Liver (tissue), 9 donors: ENCODE data around the gene NPAS2. TPM values are rescaled to one million over a fixed set of nuclear protein-coding genes. Genes with fewer than 3 reads are reported as not detected.

Source experiments
- DNase-seq: peaks from one replicate; pipeline ENCODE4 v3.0.0-alpha.2; 2017; ENCODE audit warnings: low spot score
- H3K27ac ChIP-seq, 2 donors: one replicate each; pipeline ENCODE4 v1.7.0; 2013; ENCODE audit warnings: inconsistent platforms in 2 of 2, low read length in 2 of 2, control low read depth in 1 of 2, low read depth in 1 of 2, mild to moderate bottlenecking in 1 of 2
- H3K27me3 ChIP-seq, 4 donors: one replicate each; pipeline versions ENCODE4 v1.6.1 to v1.7.0; 2013; ENCODE audit warnings: low read length in 3 of 4, inconsistent platforms in 1 of 4, mild to moderate bottlenecking in 1 of 4, moderate library complexity in 1 of 4; ENCODE audit not compliant: control insufficient read depth in 4 of 4, insufficient read depth in 4 of 4
- H3K36me3 ChIP-seq, 4 donors: one replicate each; pipeline versions ENCODE4 v1.6.1 to v1.7.0; 2013; ENCODE audit warnings: low read length in 3 of 4, mild to moderate bottlenecking in 3 of 4, low read depth in 1 of 4, moderate library complexity in 1 of 4; ENCODE audit not compliant: control insufficient read depth in 4 of 4, insufficient read depth in 3 of 4
- H3K4me1 ChIP-seq, 4 donors: one replicate each; pipeline versions ENCODE4 v1.6.1 to v1.7.0; 2013; ENCODE audit warnings: low read length in 3 of 4, mild to moderate bottlenecking in 3 of 4, moderate library complexity in 1 of 4; ENCODE audit not compliant: control insufficient read depth in 4 of 4, insufficient read depth in 4 of 4
- H3K4me3 ChIP-seq, 3 donors: one replicate each; pipeline versions ENCODE4 v1.6.1 to v1.7.0; 2013; ENCODE audit warnings: low read length in 3 of 3, control low read depth in 1 of 3, low read depth in 1 of 3, mild to moderate bottlenecking in 1 of 3
- H3K9ac ChIP-seq, 2 donors: one replicate each; pipeline ENCODE4 v1.7.0; 2013; ENCODE audit warnings: low read length in 2 of 2, mild to moderate bottlenecking in 2 of 2, moderate library complexity in 2 of 2, control low read depth in 1 of 2, low read depth in 1 of 2
- H3K9me3 ChIP-seq, 4 donors: one replicate each; pipeline versions ENCODE4 v1.6.1 to v1.7.0; 2013; ENCODE audit warnings: low read length in 3 of 4; ENCODE audit not compliant: control insufficient read depth in 4 of 4
- ATF3 ChIP-seq: IDR thresholded peaks from 2 replicates; pipeline ENCODE4 v1.6.1; 2016; ENCODE audit warnings: antibody characterized with exemption
- CTCF ChIP-seq: fragments of 150-350 bp; IDR thresholded peaks from 2 replicates; pipeline ENCODE4 v1.5.1; 2017; ENCODE audit warnings: improper control_type of control experiment, low read depth, low read length; ENCODE audit not compliant: missing input control
- EGR1 ChIP-seq, 2 donors: IDR thresholded peaks; 2 replicates each; pipeline ENCODE4 v1.6.1; 2016 to 2018; ENCODE audit warnings: antibody characterized with exemption in 2 of 2, low read depth in 2 of 2
- FOXA2 ChIP-seq: IDR thresholded peaks from 2 replicates; pipeline ENCODE4 v1.6.1; 2016; ENCODE audit warnings: antibody characterized with exemption
- GABPA ChIP-seq, 2 donors: IDR thresholded peaks in 1 of 2; conservative IDR thresholded peaks in 1 of 2; 2 replicates each; pipeline ENCODE4 v1.6.1; 2016; ENCODE audit warnings: antibody characterized with exemption in 2 of 2, mild to moderate bottlenecking in 1 of 2, moderate library complexity in 1 of 2
- HNF4A ChIP-seq, 2 donors: conservative IDR thresholded peaks; 2 replicates each; pipeline ENCODE4 v1.6.1; 2016; ENCODE audit warnings: antibody characterized with exemption in 2 of 2, mild to moderate bottlenecking in 2 of 2
- HNF4G ChIP-seq: IDR thresholded peaks from 2 replicates; pipeline ENCODE4 v1.6.1; 2016; ENCODE audit warnings: antibody characterized with exemption
- JUND ChIP-seq, 2 donors: IDR thresholded peaks; 2 replicates each; pipeline ENCODE4 v1.6.1; 2016; ENCODE audit warnings: antibody characterized with exemption in 2 of 2
- NR2F2 ChIP-seq: IDR thresholded peaks from 2 replicates; pipeline ENCODE4 v1.6.1; 2016; ENCODE audit warnings: antibody characterized with exemption
- RAD21 ChIP-seq, 2 donors: IDR thresholded peaks; 2 replicates each; pipeline ENCODE4 v1.6.1; 2016; ENCODE audit warnings: antibody characterized with exemption in 2 of 2, mild to moderate bottlenecking in 2 of 2
- RXRA ChIP-seq, 2 donors: IDR thresholded peaks; 2 replicates each; pipeline ENCODE4 v1.6.1; 2017 to 2018; ENCODE audit warnings: antibody characterized with exemption in 2 of 2, mild to moderate bottlenecking in 1 of 2
- SP1 ChIP-seq: IDR thresholded peaks from 2 replicates; pipeline ENCODE4 v1.6.1; 2018; ENCODE audit warnings: antibody characterized with exemption, mild to moderate bottlenecking
- TAF1 ChIP-seq: conservative IDR thresholded peaks from 2 replicates; pipeline ENCODE4 v1.6.1; 2016; ENCODE audit warnings: antibody characterized with exemption, mild to moderate bottlenecking
- ZBTB33 ChIP-seq: IDR thresholded peaks from 2 replicates; pipeline ENCODE4 v1.6.1; 2016; ENCODE audit warnings: antibody characterized with exemption
- WGBS: extraction: QIAGEN DNeasy Blood & Tissue Kit; methylation state at CpG from one replicate; pipeline ENCODE4 v1.1.7; 2013; 5-methylcytosine and 5-hydroxymethylcytosine counted together
- polyA plus RNA-seq, 2 donors: library from polyadenylated mRNA; stranded (reverse) in 1 of 2; unstranded in 1 of 2; fragments of 200-250 nt in 1 of 2; fragments of >200 nt in 1 of 2; fragmentation: Nextera tagmentation in 1 of 2; extraction: Ambion mirVana in 1 of 2; gene quantifications; one replicate each; pipeline versions ENCODE4 v1.2.1 to v1.2.3, GENCODE V29; 2013 to 2015
- total RNA-seq, 2 donors: library from RNA; depleted of rRNA; stranded (reverse); fragments of >200 nt; gene quantifications; one replicate each; pipeline ENCODE4 v1.2.3, GENCODE V29; 2014
- TF ChIP-seq, protein P1 (sequence below): IDR thresholded peaks from 2 replicates; pipeline ENCODE4 v1.6.1; 2016; ENCODE audit warnings: antibody characterized with exemption
- donor health status: healthy.
- donor health status: healthy.
- donor health status: healthy.
- donor health status: healthy.
- donor health status: healthy.

The NPAS2 gene
- total and polyA plus RNA-seq, 4 donors, result 0.33 to 24.3 (median 6.6) TPM

GRCh38 chr2:100832885-100833284 is 12.9 kb downstream of the NPAS2 start:
- no peaks in the 10 kb centered on the region for H3K36me3 ChIP-seq
- DNase-seq, result no peak
- no peak overlapping the region for H3K9ac ChIP-seq
- TF ChIP-seq, protein P1, sequence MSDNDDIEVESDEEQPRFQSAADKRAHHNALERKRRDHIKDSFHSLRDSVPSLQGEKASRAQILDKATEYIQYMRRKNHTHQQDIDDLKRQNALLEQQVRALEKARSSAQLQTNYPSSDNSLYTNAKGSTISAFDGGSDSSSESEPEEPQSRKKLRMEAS, result no peak
- TF ChIP-seq RXRA (IDR thresholded peaks at IDR 0.05) (no peak), TAF1 (no peak), ZBTB33 (no peak), HNF4G (no peak)
- WGBS, result 40% methylated on average over 9 of the region's 9 CpGs
- peak overlapping the region; percentile 65 to 80 for H3K27ac ChIP-seq
- no peak overlapping the region for H3K4me3 ChIP-seq
- peaks cover 0 to 30% (median 25%) of the 10 kb centered on the region in 4 donors for H3K4me1 ChIP-seq
- peaks cover 0 to 3% (median 0%) of the 10 kb centered on the region in 4 donors for H3K9me3 ChIP-seq
- no peaks in the 10 kb centered on the region for H3K27me3 ChIP-seq

GRCh38 chr2:100833331-100833730 is 13.4 kb downstream of the NPAS2 start:
- H3K4me3 ChIP-seq, result no peak overlapping the region
- no peak overlapping the region for H3K9ac ChIP-seq
- TF ChIP-seq RAD21 (IDR thresholded peaks at IDR 0.05), result no peak
- no peak for TF ChIP-seq SP1
- TF ChIP-seq NR2F2, result no peak
- TF ChIP-seq FOXA2, result no peak
- peak; percentile 49 to 54 for TF ChIP-seq HNF4A (conservative IDR thresholded peaks at IDR 0.05)
- no peak for TF ChIP-seq EGR1 (IDR thresholded peaks at IDR 0.05; ENCODE audit: low read depth in 2 of 2)
- no peak for TF ChIP-seq TAF1
- TF ChIP-seq, protein P1, result no peak
- TF ChIP-seq JUND (IDR thresholded peaks at IDR 0.05), result no peak
- TF ChIP-seq HNF4G, result no peak
- no peak for TF ChIP-seq ZBTB33
- peak; percentile 23 to 40 for TF ChIP-seq RXRA (IDR thresholded peaks at IDR 0.05)
- no peak for TF ChIP-seq CTCF
- TF ChIP-seq ATF3, result no peak
- no peak for TF ChIP-seq GABPA (IDR thresholded peaks at IDR 0.05 in 1 of 2, conservative IDR thresholded peaks at IDR 0.05 in 1 of 2)
- DNase-seq, result no peak
- no peaks in the 10 kb centered on the region for H3K27me3 ChIP-seq
- H3K27ac ChIP-seq, result peak overlapping the region; percentile 65 to 80
- peaks cover 0 to 3% (median 0%) of the 10 kb centered on the region in 4 donors for H3K9me3 ChIP-seq
- peaks cover 0 to 30% (median 25%) of the 10 kb centered on the region in 4 donors for H3K4me1 ChIP-seq
- no peaks in the 10 kb centered on the region for H3K36me3 ChIP-seq
- 41% methylated on average over 1 of the region's 1 CpG for WGBS
